ENCODE measurements around the gene ZFYVE27.

GRCh38 chr10:97744405-97745035 lies 7.6 kb downstream of the ZFYVE27 start:
- no peak for TF ChIP-seq CTCF (IDR thresholded peaks at IDR 0.05; ENCODE audit: borderline replicate concordance, extremely low read depth, low read length, poor library complexity, severe bottlenecking)
- no peak for TF ChIP-seq EZH2 (IDR thresholded peaks at IDR 0.05; ENCODE audit: borderline replicate concordance, low read depth, low read length, severe bottlenecking)
